Testis (tissue), 5 donors: ENCODE measurements around the gene SLC28A3. TPM values are rescaled to one million over a fixed set of nuclear protein-coding genes. Genes with fewer than 3 reads are reported as not detected.
"Not testable (repeated sequence)": the region's sequence is repeated elsewhere in the genome, so short reads cannot be mapped to it uniquely, and the experiment has no call there.

Source experiments
- DNase-seq: peaks from one replicate; pipeline ENCODE4 v3.0.0-alpha.2; 2019
- H3K27ac ChIP-seq, 2 donors: fragments of 200-600 bp; sonication (generic); one replicate each; pipeline ENCODE4 v1.5.1; 2019
- H3K27me3 ChIP-seq: fragments of 200-600 bp; sonication (generic); one replicate; pipeline ENCODE4 v1.5.1; 2019
- H3K36me3 ChIP-seq: fragments of 200-600 bp; sonication (generic); one replicate; pipeline ENCODE4 v1.5.1; 2017; ENCODE audit warnings: low read depth; ENCODE audit errors: missing control alignments
- H3K4me1 ChIP-seq: fragments of 200-600 bp; sonication (generic); one replicate; pipeline ENCODE4 v1.5.1; 2019
- H3K4me3 ChIP-seq, 2 donors: fragments of 200-600 bp; sonication (generic); one replicate each; pipeline ENCODE4 v1.5.1; 2017 to 2019
- H3K9me3 ChIP-seq: fragments of 200-600 bp; sonication (generic); one replicate; pipeline ENCODE4 v1.5.1; 2017
- POLR2A ChIP-seq: fragments of 450-650 bp; IDR thresholded peaks from one replicate; pipeline ENCODE4 v1.6.1; 2017; ENCODE audit warnings: antibody characterized with exemption, mild to moderate bottlenecking, moderate library complexity
- WGBS, 2 donors: methylation state at CpG; one replicate each; pipeline ENCODE4 v1.1.5; 2018; 5-methylcytosine and 5-hydroxymethylcytosine counted together
- intact Hi-C: fragments of 100-400 bp; cut with DNase I; formaldehyde crosslinking; loops from one replicate; pipeline ENCODE4 v1.15.1; 2023; ENCODE audit warnings: low total_unique reads
- long read RNA-seq, 2 donors: transcript quantifications; one replicate each; lab custom pipeline, GENCODE V29; 2026
- polyA plus RNA-seq: library from polyadenylated mRNA; stranded (reverse); fragments of 350-450 nt; fragmentation: Illumina TruSeq; extraction: RNeasy Lipid Tissue Mini Kit (QIAGEN cat#74804); gene quantifications from one replicate; pipeline ENCODE4 v1.2.3, GENCODE V29; 2014; ENCODE audit warnings: low read depth, low replicate concordance; ENCODE audit not compliant: insufficient read depth
- total RNA-seq, 2 donors: library from RNA; depleted of rRNA; stranded (reverse); fragments of >200 nt; gene quantifications; one replicate each; pipeline ENCODE4 v1.2.3, GENCODE V29; 2016
- TF ChIP-seq, protein P1 (sequence below), 3 experiments: fragments of 450-650 bp in 2 of 3; fragments of 200-600 bp in 1 of 3; sonication (generic) in 1 of 3; IDR thresholded peaks; one replicate each; pipeline ENCODE4 v1.5.1; 2016 to 2019; ENCODE audit warnings: antibody characterized with exemption in 3 of 3, mild to moderate bottlenecking in 2 of 3, moderate library complexity in 1 of 3

SLC28A3 gene, protein sequence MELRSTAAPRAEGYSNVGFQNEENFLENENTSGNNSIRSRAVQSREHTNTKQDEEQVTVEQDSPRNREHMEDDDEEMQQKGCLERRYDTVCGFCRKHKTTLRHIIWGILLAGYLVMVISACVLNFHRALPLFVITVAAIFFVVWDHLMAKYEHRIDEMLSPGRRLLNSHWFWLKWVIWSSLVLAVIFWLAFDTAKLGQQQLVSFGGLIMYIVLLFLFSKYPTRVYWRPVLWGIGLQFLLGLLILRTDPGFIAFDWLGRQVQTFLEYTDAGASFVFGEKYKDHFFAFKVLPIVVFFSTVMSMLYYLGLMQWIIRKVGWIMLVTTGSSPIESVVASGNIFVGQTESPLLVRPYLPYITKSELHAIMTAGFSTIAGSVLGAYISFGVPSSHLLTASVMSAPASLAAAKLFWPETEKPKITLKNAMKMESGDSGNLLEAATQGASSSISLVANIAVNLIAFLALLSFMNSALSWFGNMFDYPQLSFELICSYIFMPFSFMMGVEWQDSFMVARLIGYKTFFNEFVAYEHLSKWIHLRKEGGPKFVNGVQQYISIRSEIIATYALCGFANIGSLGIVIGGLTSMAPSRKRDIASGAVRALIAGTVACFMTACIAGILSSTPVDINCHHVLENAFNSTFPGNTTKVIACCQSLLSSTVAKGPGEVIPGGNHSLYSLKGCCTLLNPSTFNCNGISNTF
- total RNA-seq (under 1 TPM; 0.08 to 0.31 TPM), polyA plus RNA-seq (1.7 TPM)
- long read RNA-seq, donor 1: 0 reads
- long read RNA-seq, donor 2: 0 reads

DNA sequence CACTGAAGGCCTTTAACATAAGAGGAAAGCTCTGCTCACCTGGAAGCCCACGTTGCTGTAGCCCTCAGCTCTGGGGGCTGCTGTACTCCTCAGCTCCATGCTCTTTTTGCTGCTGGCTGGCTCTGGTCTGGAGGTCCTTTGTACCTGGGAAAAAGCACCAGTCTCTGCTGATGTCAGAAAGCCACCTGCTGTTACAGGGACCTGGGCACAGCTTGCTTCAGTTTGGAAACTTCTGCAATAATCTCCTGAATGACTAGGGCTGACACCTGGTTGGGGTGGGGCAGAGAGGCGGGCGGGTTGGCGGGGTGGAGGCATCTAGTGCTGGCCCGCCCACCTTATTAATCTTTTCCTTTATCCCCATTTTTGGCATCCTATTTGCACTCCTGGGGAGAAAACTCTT, at the start of gene SLC28A3:
TSS of gene SLC28A3 (minus strand) at position 224 of the 400 bp plus-strand sequence. CDS start at position 99, 125 bp downstream.
- Histone ChIP-seq H3K9me3 (no peaks in the 10 kb centered on the region), H3K4me1 (peaks cover 13% of the 10 kb centered on the region), H3K4me3 (no peak within 1 kb of the TSS), H3K27me3 (no peaks in the 10 kb centered on the region), H3K27ac (no peak within 1 kb of the TSS), H3K36me3 (no peaks in the 10 kb centered on the region)
- intact Hi-C loops: no loop called here
- WGBS, 2 donors: 85 to 92% methylated on average over 5 of the region's 5 CpGs
- no peak for DNase-seq
- no peak for TF ChIP-seq POLR2A
- TF ChIP-seq, protein P1, sequence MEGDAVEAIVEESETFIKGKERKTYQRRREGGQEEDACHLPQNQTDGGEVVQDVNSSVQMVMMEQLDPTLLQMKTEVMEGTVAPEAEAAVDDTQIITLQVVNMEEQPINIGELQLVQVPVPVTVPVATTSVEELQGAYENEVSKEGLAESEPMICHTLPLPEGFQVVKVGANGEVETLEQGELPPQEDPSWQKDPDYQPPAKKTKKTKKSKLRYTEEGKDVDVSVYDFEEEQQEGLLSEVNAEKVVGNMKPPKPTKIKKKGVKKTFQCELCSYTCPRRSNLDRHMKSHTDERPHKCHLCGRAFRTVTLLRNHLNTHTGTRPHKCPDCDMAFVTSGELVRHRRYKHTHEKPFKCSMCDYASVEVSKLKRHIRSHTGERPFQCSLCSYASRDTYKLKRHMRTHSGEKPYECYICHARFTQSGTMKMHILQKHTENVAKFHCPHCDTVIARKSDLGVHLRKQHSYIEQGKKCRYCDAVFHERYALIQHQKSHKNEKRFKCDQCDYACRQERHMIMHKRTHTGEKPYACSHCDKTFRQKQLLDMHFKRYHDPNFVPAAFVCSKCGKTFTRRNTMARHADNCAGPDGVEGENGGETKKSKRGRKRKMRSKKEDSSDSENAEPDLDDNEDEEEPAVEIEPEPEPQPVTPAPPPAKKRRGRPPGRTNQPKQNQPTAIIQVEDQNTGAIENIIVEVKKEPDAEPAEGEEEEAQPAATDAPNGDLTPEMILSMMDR (IDR thresholded peaks at IDR 0.05): no peak

DNA sequence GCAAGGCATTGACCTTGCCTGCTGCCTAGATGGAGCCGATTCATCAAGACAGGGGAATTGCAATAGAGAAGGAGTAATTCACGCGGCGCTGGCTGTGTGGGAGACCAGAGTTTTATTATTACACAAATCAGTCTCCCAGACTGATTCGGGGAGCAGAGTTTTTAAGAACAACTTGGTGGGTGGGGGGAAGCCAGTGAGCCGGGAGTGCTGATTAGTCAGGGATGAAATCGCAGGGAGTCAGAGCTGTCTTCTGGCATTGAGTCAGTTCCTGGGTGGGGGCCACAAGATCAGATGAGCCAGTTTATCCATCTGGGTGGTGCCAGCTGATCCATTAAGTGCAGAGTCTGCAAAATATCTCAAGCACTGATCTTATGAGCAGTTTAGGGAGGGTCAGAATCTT, 49.7 kb upstream of the SLC28A3 start:
- 48 to 64% methylated on average over 7 of the region's 7 CpGs for WGBS, 2 donors
- intact Hi-C loops, H3K9me3 ChIP-seq, H3K4me1 ChIP-seq, H3K36me3 ChIP-seq, H3K27me3 ChIP-seq, H3K27ac ChIP-seq, H3K4me3 ChIP-seq, DNase-seq: not testable (repeated sequence)

DNA sequence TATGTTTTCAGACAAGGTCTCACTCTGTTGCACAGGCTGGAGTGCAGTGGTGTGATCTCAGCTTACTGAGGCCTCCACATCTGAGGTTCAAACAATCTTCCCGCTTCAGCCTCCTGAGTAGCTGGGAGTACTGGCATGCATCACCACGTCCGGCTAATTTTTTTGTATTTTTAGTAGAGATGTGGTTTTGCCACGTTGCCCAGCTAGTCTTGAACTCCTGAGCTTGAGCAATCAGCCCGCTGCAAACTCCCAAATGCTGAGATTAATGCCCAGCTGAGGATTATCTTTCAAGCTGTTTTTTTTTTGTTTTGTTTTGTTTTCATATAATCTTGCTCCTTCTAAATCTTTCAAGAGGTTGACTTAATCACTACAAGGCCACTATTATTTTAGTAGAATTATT, 47.3 kb upstream of the SLC28A3 start:
- no peak for DNase-seq
- no peak overlapping the region for H3K4me3 ChIP-seq
- TF ChIP-seq, protein P1 (IDR thresholded peaks at IDR 0.05): no peak
- no peak for TF ChIP-seq POLR2A
- H3K36me3 ChIP-seq: no peaks in the 10 kb centered on the region
- H3K4me1 ChIP-seq: peaks cover 15% of the 10 kb centered on the region
- no peak overlapping the region for H3K27ac ChIP-seq
- intact Hi-C loops: no loop called here
- WGBS, 2 donors: 72 to 76% methylated on average over 5 of the region's 5 CpGs
- no peaks in the 10 kb centered on the region for H3K27me3 ChIP-seq
- no peaks in the 10 kb centered on the region for H3K9me3 ChIP-seq

DNA sequence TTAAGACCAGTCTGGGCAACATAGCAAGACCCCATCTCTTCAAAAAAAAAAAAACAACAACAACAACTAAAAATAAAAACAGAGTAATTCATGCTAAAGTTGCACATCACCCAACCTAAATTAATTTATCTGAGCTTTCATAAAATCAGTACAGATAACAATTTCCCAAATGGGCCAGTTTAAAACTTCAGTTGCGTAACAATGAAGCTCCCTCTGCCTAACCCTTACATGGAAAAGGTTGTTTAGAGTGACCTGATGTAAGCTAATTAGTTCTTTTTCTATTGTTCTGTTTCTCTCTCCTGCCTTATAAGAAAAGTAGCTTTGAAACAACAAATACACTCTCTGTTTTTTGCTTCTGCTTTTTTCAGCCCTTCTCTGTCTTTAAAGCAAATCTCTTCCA, 46.2 kb upstream of the SLC28A3 start:
- Histone ChIP-seq H3K4me1 (peaks cover 15% of the 10 kb centered on the region), H3K27ac (no peak overlapping the region), H3K27me3 (no peaks in the 10 kb centered on the region), H3K4me3 (no peak overlapping the region), H3K36me3 (no peaks in the 10 kb centered on the region), H3K9me3 (no peaks in the 10 kb centered on the region)
- TF ChIP-seq, protein P1 (IDR thresholded peaks at IDR 0.05): no peak
- TF ChIP-seq POLR2A: no peak
- no peak for DNase-seq
- intact Hi-C loops: no loop called here
- WGBS, 2 donors: 83 to 93% methylated on average over 1 of the region's 1 CpG

DNA sequence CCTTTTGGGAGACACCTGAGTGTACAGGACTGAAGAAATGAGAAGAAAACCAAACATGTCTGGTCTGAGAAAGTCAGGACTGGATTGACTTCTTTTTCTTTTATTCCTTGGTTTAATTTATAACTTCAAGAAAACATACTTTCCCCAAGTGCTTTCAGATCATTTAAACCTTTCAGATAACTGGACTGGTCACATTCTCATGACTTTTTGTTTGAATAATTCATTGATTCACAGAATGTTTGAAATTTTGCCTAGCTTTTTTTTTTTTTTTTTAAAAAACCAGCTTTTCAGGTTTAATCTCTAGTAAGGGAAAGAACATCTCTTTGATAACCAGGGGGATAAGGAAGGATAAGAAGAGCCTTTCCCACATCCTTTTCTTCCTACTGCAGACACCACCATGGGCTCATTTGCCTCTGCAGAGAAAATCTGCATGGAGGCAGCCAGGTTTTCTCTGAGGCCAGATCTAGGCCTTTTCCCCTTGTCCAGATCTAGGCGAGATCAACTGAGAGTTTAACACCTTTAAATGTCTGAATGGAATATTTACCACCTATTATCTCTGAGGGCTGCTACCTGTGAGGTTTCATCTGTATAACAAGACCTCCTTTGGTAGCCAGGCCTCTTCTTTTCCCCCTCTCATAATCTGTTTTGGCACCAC, 45.0 kb upstream of the SLC28A3 start:
- intact Hi-C loops: no loop called here
- no peaks in the 10 kb centered on the region for H3K36me3 ChIP-seq
- no peak for TF ChIP-seq POLR2A
- TF ChIP-seq, protein P1 (IDR thresholded peaks at IDR 0.05): no peak
- WGBS, 2 donors: 55 to 95% methylated on average over 1 of the region's 1 CpG
- H3K4me1 ChIP-seq: peaks cover 9% of the 10 kb centered on the region
- no peak overlapping the region for H3K4me3 ChIP-seq
- no peak for DNase-seq
- H3K27me3 ChIP-seq: no peaks in the 10 kb centered on the region
- H3K9me3 ChIP-seq: no peaks in the 10 kb centered on the region
- no peak overlapping the region for H3K27ac ChIP-seq
